Activated B cell treated with CpG ODN at 0.5 μM for 24 hours (primary cell): ENCODE results near the gene SERINC3. TPM values are rescaled to one million over a fixed set of nuclear protein-coding genes. Genes with fewer than 3 reads are reported as not detected.
"Not testable (repeated sequence)": the region's sequence is repeated elsewhere in the genome, so short reads cannot be mapped to it uniquely, and the experiment has no call there.

Experiments
- ATAC-seq: fragments of 200-7000 bp; cut with Tn5 transposase; one replicate; pipeline ENCODE4 v1.10.0; 2021; ENCODE audit warnings: low read depth, mild to moderate bottlenecking, moderate library complexity
- CTCF ChIA-PET: fragments of 350-600 bp; sonication (Branson Sonifier 250); formaldehyde crosslinking; loops from one replicate; lab custom pipeline; 2021; ENCODE audit warnings: antibody characterized with exemption; lab: Charles Lee
- POLR2A ChIA-PET: fragments of 350-600 bp; sonication (Branson Sonifier 250); formaldehyde crosslinking; loops from one replicate; lab custom pipeline; 2021; ENCODE audit warnings: antibody characterized with exemption; lab: Charles Lee
- DNase-seq: peaks from one replicate; pipeline ENCODE4 v3.0.0; 2022
- H3K27ac Mint-ChIP-seq: one replicate; pipeline ENCODE4 v1.8.0; 2020; ENCODE audit warnings: mixed read lengths
- H3K27me3 Mint-ChIP-seq: one replicate; pipeline ENCODE4 v1.8.0; 2021; ENCODE audit warnings: mixed read lengths
- H3K36me3 Mint-ChIP-seq: one replicate; pipeline ENCODE4 v1.8.0; 2021; ENCODE audit warnings: low read depth, mixed read lengths
- H3K4me1 Mint-ChIP-seq: one replicate; pipeline ENCODE4 v1.8.0; 2021; ENCODE audit warnings: mixed read lengths
- H3K4me3 Mint-ChIP-seq: one replicate; pipeline ENCODE4 v1.8.0; 2020; ENCODE audit warnings: mild to moderate bottlenecking, mixed read lengths
- H3K9me3 Mint-ChIP-seq: one replicate; pipeline ENCODE4 v1.8.0; 2020; ENCODE audit warnings: mixed read lengths
- CTCF ChIP-seq: fragments of 200-600 bp; IDR thresholded peaks from one replicate; pipeline ENCODE4 v1.8.0; 2022; ENCODE audit warnings: antibody characterized with exemption, mild to moderate bottlenecking
- intact Hi-C: fragments of 100-400 bp; cut with micrococcal nuclease; formaldehyde crosslinking; loops from one replicate; pipeline ENCODE4 v1.15.1; 2024
- total RNA-seq: library from RNA; stranded (reverse); gene quantifications from 2 replicates; pipeline ENCODE4 v1.2.3, GENCODE V29; 2022

The SERINC3 gene
- total RNA-seq, 1 donor from 2014 or later, result 41.4 TPM

- ATAC-seq, result no peak
- no peaks in the 10 kb centered on the region for H3K9me3 Mint-ChIP-seq
- H3K27me3 Mint-ChIP-seq, result no peaks in the 10 kb centered on the region
- ChIA-PET POLR2A (interaction anchor here (0.6 to 1.9 kb wide), 12 partner anchors 10 to 1018 kb away, joined by 3 to 12 read pairs (median 4); partner anchors contain the start of genes FITM2, IFT52, SERINC3 and SRSF6), CTCF (interaction anchor here (0.6 to 1.6 kb wide), 3 partner anchors 15 to 134 kb away, joined by 3 to 4 read pairs (median 3); partner anchors contain the start of gene SERINC3)
- peaks cover 1% of the 10 kb centered on the region for H3K36me3 Mint-ChIP-seq
- peak overlapping the region; percentile 94 for H3K27ac Mint-ChIP-seq
- H3K4me1 Mint-ChIP-seq, result peaks cover 36% of the 10 kb centered on the region
- no peak for DNase-seq
- TF ChIP-seq CTCF, result no peak
- H3K4me3 Mint-ChIP-seq, result peak overlapping the region; percentile 96
- intact Hi-C loops, result loop anchor here (1.0 to 5.0 kb wide), 5 partner anchors 47 to 412 kb away; partner anchors contain the start of genes OSER1, SERINC3 and YWHAB
Observed at GRCh38 chr20:44475372-44475693, 46.5 kb downstream of the SERINC3 start.

GRCh38 chr20:44472283-44472682 is 49.6 kb downstream of the SERINC3 start:
- ATAC-seq, intact Hi-C loops, H3K4me3 Mint-ChIP-seq, H3K36me3 Mint-ChIP-seq, H3K27ac Mint-ChIP-seq, POLR2A ChIA-PET, DNase-seq, H3K9me3 Mint-ChIP-seq, CTCF ChIA-PET, H3K27me3 Mint-ChIP-seq: not testable (repeated sequence)
- H3K4me1 Mint-ChIP-seq, result peaks cover 17% of the 10 kb centered on the region

- Mint-ChIP-seq H3K4me3 (no peak overlapping the region), H3K9me3 (no peaks in the 10 kb centered on the region), H3K27ac (no peak overlapping the region), H3K36me3 (no peaks in the 10 kb centered on the region), H3K27me3 (no peaks in the 10 kb centered on the region), H3K4me1 (peaks cover 9% of the 10 kb centered on the region)
- TF ChIP-seq CTCF, result no peak
- intact Hi-C loops, result no loop called here
- ATAC-seq, result no peak
- CTCF ChIA-PET, result no interaction called here
- POLR2A ChIA-PET, result no interaction called here
- no peak for DNase-seq
Observed at GRCh38 chr20:44471481-44471882, 50.4 kb downstream of the SERINC3 start.

- DNase-seq (no peak), ATAC-seq (no peak)
- Mint-ChIP-seq H3K9me3 (no peaks in the 10 kb centered on the region), H3K27me3 (peaks cover 2% of the 10 kb centered on the region), H3K27ac (no peak overlapping the region), H3K4me1 (peaks cover 3% of the 10 kb centered on the region), H3K4me3 (no peak overlapping the region), H3K36me3 (no peaks in the 10 kb centered on the region)
- intact Hi-C loops, result no loop called here
- CTCF ChIA-PET, result no interaction called here
- POLR2A ChIA-PET, result no interaction called here
- no peak for TF ChIP-seq CTCF
Observed at GRCh38 chr20:44470327-44470726, 51.5 kb downstream of the SERINC3 start.

- ATAC-seq, result no peak
- CTCF ChIA-PET, result no interaction called here
- no peaks in the 10 kb centered on the region for H3K4me1 Mint-ChIP-seq
- H3K9me3 Mint-ChIP-seq, result no peaks in the 10 kb centered on the region
- H3K27ac Mint-ChIP-seq, result no peak overlapping the region
- intact Hi-C loops, result no loop called here
- POLR2A ChIA-PET, result no interaction called here
- no peak for DNase-seq
- no peak for TF ChIP-seq CTCF
- no peak overlapping the region for H3K4me3 Mint-ChIP-seq
- H3K27me3 Mint-ChIP-seq, result peaks cover 2% of the 10 kb centered on the region
- no peaks in the 10 kb centered on the region for H3K36me3 Mint-ChIP-seq
Observed at GRCh38 chr20:44468044-44468782, 53.7 kb downstream of the SERINC3 start.
